Kidney epithelial cell (primary cell): Measurements from ENCODE around the gene ATP8A2. TPM values are rescaled to one million over a fixed set of nuclear protein-coding genes. Genes with fewer than 3 reads are reported as not detected.
"Not testable (repeated sequence)": the region's sequence is repeated elsewhere in the genome, so short reads cannot be mapped to it uniquely, and the experiment has no call there.

ENCODE experiments used
- DNase-seq: peaks from one replicate; pipeline ENCODE4 v3.0.0-alpha.2; 2010; ENCODE audit warnings: low read depth
- H3K27me3 ChIP-seq: 2 replicates; pipeline ENCODE4 v1.6.0; 2011; ENCODE audit warnings: low read length; ENCODE audit not compliant: control insufficient read depth, insufficient read depth
- H3K36me3 ChIP-seq: 2 replicates; pipeline ENCODE4 v1.5.1; 2011; ENCODE audit warnings: low read length; ENCODE audit not compliant: control insufficient read depth, insufficient read depth
- H3K4me3 ChIP-seq: 2 replicates; pipeline ENCODE4 v1.5.1; 2011; ENCODE audit warnings: low read depth, mild to moderate bottlenecking, control low read depth, low read length
- CTCF ChIP-seq: IDR thresholded peaks from 2 replicates; pipeline ENCODE4 v1.5.1; 2011; ENCODE audit warnings: mild to moderate bottlenecking, moderate library complexity, low read length, control low read depth, inconsistent platforms; ENCODE audit not compliant: insufficient read depth, poor library complexity, severe bottlenecking
- total RNA-seq: library from RNA; depleted of rRNA; stranded (reverse); fragments of >200 nt; gene quantifications from 2 replicates; pipeline ENCODE4 v1.2.3, GENCODE V29; 2015

The ATP8A2 gene
- total RNA-seq, 1 donor from 2014 or later: 3.8 TPM

GRCh38 chr13:25507841-25508240 lies 136.1 kb downstream of the ATP8A2 start:
- Histone ChIP-seq H3K36me3 (no peaks in the 10 kb centered on the region), H3K4me3 (no peak overlapping the region), H3K27me3 (no peaks in the 10 kb centered on the region)
- DNase-seq: no peak
- no peak for TF ChIP-seq CTCF

- H3K36me3 ChIP-seq, H3K27me3 ChIP-seq, DNase-seq, H3K4me3 ChIP-seq: not testable (repeated sequence)
These were observed 141.3 kb downstream of the ATP8A2 start for GRCh38 chr13:25513060-25513459.

GRCh38 chr13:25518441-25518840 lies 146.7 kb downstream of the ATP8A2 start:
- TF ChIP-seq CTCF: no peak
- no peaks in the 10 kb centered on the region for H3K36me3 ChIP-seq
- H3K4me3 ChIP-seq: no peak overlapping the region
- H3K27me3 ChIP-seq: no peaks in the 10 kb centered on the region
- no peak for DNase-seq

- H3K36me3 ChIP-seq: no peaks in the 10 kb centered on the region
- no peak for DNase-seq
- TF ChIP-seq CTCF: no peak
- no peak overlapping the region for H3K4me3 ChIP-seq
- H3K27me3 ChIP-seq: no peaks in the 10 kb centered on the region
These were observed 154.1 kb downstream of the ATP8A2 start for GRCh38 chr13:25525884-25526283.

- Histone ChIP-seq H3K36me3 (no peaks in the 10 kb centered on the region), H3K4me3 (no peak overlapping the region), H3K27me3 (no peaks in the 10 kb centered on the region)
- no peak for DNase-seq
- no peak for TF ChIP-seq CTCF
These were observed 156.5 kb downstream of the ATP8A2 start for GRCh38 chr13:25528266-25528665.

GRCh38 chr13:25529425-25529824 lies 157.7 kb downstream of the ATP8A2 start:
- no peaks in the 10 kb centered on the region for H3K36me3 ChIP-seq
- no peaks in the 10 kb centered on the region for H3K27me3 ChIP-seq
- TF ChIP-seq CTCF: no peak
- no peak overlapping the region for H3K4me3 ChIP-seq
- no peak for DNase-seq

GRCh38 chr13:25538276-25538675 lies 166.5 kb downstream of the ATP8A2 start:
- DNase-seq: no peak
- no peak for TF ChIP-seq CTCF
- Histone ChIP-seq H3K36me3 (no peaks in the 10 kb centered on the region), H3K27me3 (no peaks in the 10 kb centered on the region), H3K4me3 (no peak overlapping the region)
